Measurements from ENCODE around the gene NKX6-2. TPM values are rescaled to one million over a fixed set of nuclear protein-coding genes. Genes with fewer than 3 reads are reported as not detected.

The NKX6-2 gene
- total RNA-seq, 4 donors from 2014 or later = 0.14 TPM; not detected in 3

DNA sequence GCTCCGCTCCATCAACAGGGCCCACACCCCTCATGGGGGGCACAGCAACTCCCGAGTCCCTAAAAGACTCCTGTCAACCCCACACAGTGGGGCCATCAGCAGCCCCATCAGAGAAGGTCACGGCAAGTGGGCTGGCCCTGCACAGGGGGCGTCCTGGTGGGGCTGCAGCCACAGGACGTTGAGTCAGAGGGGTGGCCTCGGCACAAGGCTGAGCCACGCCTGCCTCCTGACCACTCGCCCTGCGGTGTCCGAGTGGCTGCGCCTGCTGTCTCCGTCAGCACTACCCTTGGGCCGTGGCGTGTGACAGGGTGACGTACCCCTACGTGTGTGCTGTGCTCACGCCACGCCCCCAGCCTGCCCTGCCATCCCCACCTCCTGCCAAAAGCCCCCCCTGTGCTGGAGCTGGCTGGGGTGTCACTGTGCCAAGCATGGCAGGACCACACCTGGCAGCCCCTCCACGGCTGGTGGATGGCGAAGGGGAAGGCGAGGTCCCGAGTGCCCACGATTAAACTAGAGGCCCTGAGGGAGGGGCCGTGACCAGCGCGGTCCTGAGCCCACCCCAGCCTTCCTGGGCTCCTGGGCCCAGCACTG is 26.0 kb upstream of the NKX6-2 start:
- intact Hi-C loops (cut with DNase I; ENCODE audit: low total_unique reads) = no loop called here
- Histone ChIP-seq H3K27ac (no peak overlapping the region), H3K9me3 (no peaks in the 10 kb centered on the region), H3K36me3 (no peaks in the 10 kb centered on the region), H3K4me3 (no peak overlapping the region), H3K27me3 (peaks cover 0 to 3% of the 10 kb centered on the region in 2 donors), H3K4me1 (no peaks in the 10 kb centered on the region)
- DNase-seq = no peak
- TF ChIP-seq, protein P1, sequence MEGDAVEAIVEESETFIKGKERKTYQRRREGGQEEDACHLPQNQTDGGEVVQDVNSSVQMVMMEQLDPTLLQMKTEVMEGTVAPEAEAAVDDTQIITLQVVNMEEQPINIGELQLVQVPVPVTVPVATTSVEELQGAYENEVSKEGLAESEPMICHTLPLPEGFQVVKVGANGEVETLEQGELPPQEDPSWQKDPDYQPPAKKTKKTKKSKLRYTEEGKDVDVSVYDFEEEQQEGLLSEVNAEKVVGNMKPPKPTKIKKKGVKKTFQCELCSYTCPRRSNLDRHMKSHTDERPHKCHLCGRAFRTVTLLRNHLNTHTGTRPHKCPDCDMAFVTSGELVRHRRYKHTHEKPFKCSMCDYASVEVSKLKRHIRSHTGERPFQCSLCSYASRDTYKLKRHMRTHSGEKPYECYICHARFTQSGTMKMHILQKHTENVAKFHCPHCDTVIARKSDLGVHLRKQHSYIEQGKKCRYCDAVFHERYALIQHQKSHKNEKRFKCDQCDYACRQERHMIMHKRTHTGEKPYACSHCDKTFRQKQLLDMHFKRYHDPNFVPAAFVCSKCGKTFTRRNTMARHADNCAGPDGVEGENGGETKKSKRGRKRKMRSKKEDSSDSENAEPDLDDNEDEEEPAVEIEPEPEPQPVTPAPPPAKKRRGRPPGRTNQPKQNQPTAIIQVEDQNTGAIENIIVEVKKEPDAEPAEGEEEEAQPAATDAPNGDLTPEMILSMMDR (IDR thresholded peaks at IDR 0.05) = no peak
- TF ChIP-seq POLR2A (IDR thresholded peaks at IDR 0.05) = no peak

DNA sequence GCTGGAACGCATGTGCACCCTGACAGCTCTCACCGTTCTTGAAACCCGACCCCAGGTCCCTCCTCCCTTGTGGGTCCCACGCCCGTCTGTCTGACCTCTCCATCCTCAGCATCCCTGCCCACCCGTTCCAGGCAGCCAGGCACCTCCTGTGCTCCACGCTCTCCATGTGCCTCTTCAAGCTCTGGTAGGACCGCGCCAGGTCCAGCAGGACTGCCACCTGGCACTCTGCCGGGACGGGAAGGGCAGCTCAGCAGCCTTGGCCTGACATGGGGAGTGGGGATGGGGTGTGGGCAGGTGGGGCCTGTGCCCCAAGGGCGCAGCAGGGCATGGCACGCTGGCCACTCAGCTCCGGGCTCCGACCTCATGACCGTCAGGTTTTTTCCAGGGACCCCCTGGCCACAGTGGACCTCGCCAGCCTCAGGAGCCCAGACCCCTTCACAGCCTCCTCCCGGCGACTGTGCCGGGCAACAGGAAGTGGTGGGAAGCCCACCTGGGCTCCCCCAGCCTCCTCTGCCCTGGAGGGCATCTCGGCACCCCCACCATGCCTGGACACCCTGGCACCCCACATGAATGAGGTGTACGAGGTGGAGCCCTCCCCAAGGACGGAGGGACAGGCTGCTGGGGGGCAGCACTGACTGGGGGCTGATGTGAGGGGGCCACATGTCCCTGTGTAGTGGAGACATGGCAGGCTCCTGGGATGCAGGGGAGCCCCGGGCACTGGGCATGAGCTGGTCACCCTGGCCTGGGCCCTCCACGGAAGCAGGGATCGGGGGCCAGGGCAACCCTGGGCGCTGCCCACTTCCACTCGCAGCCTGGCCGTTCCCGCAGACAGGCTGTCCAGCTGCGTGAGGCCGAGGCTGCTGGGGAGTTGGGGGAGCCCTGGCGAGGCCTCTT is 25.1 kb upstream of the NKX6-2 start:
- H3K36me3 ChIP-seq = no peaks in the 10 kb centered on the region
- H3K27me3 ChIP-seq = peaks cover 0 to 3% of the 10 kb centered on the region in 2 donors
- no peaks in the 10 kb centered on the region for H3K9me3 ChIP-seq
- no peaks in the 10 kb centered on the region for H3K4me1 ChIP-seq
- no peak for TF ChIP-seq POLR2A (IDR thresholded peaks at IDR 0.05)
- TF ChIP-seq, protein P1 (IDR thresholded peaks at IDR 0.05) = no peak
- no peak for DNase-seq
- no peak overlapping the region for H3K27ac ChIP-seq
- no peak overlapping the region for H3K4me3 ChIP-seq
- intact Hi-C loops (cut with DNase I; ENCODE audit: low total_unique reads) = no loop called here

DNA sequence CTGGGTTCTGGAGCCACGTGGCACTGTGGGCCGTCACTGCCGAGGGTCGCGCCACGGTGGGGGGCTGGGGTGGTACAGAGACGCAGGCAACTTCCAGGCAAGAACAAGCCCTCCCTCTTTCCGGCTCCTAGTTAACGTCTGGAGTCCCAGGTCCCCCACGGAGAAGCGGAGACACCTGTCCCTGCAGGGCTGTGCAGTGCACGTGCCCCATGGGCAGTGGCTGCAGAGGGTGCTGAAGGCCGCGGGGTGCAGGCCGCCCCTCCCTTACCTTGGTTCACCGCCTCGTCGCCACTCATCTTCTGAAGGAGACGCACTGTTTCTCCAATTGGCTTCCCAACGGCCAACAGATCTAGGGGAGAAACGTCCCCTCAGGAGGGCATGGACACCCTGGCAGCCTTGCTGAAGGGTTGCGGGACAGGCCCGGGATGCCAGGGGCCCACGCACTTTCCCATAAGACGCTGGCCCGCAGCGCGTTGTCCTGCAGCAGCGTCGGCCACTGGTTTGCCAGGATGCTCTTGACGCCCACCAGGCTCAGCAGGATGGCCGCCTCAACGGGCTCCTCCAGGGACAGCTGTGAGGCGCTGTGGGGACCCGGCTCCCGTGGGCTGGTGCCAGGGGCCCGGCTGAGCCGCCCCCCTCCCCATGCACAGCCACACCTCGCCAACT is 24.3 kb upstream of the NKX6-2 start:
- H3K27me3 ChIP-seq = peaks cover 0 to 3% of the 10 kb centered on the region in 2 donors
- no peak for DNase-seq
- no peak overlapping the region for H3K4me3 ChIP-seq
- no peaks in the 10 kb centered on the region for H3K4me1 ChIP-seq
- no peaks in the 10 kb centered on the region for H3K36me3 ChIP-seq
- H3K27ac ChIP-seq = no peak overlapping the region
- intact Hi-C loops (cut with DNase I; ENCODE audit: low total_unique reads) = no loop called here
- TF ChIP-seq, protein P1 (IDR thresholded peaks at IDR 0.05) = no peak
- TF ChIP-seq POLR2A (IDR thresholded peaks at IDR 0.05) = no peak
- no peaks in the 10 kb centered on the region for H3K9me3 ChIP-seq

DNA sequence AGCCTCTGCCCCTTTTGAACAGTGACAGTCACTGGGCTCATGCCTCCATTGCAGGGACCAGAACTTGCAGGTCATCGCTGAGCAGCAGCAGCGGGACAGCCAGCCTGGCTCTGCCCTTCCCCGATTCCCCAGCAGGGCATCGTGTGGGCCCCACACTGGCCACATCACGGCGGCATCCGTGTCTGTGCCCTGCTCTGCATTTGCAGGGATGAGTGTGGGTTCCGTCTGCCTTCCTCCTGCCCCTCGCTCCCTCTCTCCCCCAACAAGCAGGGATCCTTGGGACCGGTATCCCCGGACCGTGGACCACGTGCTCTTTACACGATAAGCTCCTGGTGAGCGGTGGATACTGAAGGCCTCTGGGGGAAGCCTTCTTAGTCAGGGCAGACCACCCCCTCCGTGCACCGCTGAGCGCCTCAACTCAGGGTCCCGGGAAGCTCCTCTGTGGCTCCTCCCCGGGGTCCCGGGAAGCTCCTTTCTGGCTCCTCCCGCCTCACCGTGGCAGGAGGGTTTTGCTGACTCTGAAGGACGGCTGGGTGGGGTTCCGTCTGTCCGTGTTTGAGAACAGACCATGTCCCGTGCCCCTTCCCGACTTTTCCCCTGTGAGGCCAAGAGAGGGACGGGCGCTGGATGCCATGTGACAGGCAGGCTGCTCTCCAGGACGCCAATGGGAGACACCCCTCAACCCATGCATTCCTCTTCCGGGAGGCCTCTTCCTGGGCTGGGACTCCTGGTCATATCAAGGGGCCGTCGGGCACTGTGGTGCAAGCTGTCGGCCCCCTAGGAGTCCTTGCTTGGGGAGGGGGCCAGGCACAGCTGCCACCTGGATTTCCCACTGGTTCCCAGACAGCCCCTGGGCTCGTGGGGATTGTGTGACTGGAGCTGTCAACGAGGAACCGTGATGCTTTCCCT is 23.5 kb upstream of the NKX6-2 start:
- DNase-seq = no peak
- Histone ChIP-seq H3K9me3 (no peaks in the 10 kb centered on the region), H3K4me1 (no peaks in the 10 kb centered on the region), H3K36me3 (no peaks in the 10 kb centered on the region), H3K4me3 (no peak overlapping the region), H3K27ac (no peak overlapping the region), H3K27me3 (no peaks in the 10 kb centered on the region)
- TF ChIP-seq POLR2A (IDR thresholded peaks at IDR 0.05) = no peak
- TF ChIP-seq, protein P1 (IDR thresholded peaks at IDR 0.05) = no peak
- intact Hi-C loops (cut with DNase I; ENCODE audit: low total_unique reads) = no loop called here

Data from uterus (tissue), 4 donors.